ENCODE data around the gene CEP131.

DNA sequence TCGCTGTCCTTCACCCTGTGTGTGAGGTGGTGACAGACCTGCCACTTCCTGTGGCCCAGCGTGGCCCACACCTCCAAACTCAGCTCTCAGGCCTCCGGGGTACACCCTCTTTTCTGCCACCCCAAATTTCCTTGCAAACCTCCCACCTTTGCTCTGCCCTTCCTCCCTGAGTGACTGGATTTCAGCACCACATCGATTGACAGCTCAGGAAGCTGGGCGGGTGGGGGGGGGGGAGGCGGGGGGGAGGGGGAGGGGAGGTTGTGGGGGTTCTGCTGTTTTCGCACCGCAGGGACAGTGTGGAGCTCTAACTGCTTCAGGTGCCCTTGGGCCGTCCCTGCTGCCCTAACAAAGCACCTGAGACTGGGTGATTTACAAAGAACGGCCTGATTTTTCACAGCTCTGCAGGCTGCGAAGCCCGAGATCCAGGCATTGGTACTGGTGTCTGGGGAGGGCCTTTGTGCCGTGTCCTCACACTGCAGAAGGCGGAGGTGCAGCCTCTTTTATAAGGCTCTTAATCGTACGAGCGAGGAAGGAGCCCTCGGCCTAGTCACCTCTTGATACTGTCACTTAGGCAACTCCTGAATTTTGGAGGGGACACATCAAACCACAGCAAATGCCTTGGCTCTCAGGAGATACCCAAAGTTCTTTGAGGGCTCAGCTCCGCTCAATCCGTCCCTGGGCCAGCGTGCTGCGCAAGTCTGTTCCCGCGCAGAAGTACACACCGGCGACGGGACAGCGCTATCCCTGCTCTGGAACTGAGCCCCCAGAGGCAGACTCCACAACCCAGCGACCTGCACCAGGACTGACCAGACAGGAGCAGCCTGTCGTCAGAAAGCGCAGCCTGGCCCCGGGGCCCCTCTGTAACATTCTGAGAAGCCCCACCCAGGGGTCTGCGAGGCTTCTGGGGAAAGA lies 19.9 kb upstream of the CEP131 start:
- TF ChIP-seq POLR2A (IDR thresholded peaks at IDR 0.05): no peak
- TF ChIP-seq, protein P1, sequence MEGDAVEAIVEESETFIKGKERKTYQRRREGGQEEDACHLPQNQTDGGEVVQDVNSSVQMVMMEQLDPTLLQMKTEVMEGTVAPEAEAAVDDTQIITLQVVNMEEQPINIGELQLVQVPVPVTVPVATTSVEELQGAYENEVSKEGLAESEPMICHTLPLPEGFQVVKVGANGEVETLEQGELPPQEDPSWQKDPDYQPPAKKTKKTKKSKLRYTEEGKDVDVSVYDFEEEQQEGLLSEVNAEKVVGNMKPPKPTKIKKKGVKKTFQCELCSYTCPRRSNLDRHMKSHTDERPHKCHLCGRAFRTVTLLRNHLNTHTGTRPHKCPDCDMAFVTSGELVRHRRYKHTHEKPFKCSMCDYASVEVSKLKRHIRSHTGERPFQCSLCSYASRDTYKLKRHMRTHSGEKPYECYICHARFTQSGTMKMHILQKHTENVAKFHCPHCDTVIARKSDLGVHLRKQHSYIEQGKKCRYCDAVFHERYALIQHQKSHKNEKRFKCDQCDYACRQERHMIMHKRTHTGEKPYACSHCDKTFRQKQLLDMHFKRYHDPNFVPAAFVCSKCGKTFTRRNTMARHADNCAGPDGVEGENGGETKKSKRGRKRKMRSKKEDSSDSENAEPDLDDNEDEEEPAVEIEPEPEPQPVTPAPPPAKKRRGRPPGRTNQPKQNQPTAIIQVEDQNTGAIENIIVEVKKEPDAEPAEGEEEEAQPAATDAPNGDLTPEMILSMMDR (IDR thresholded peaks at IDR 0.05): no peak

Data from body of pancreas (tissue), 4 donors.